Fibroblast of pulmonary artery (primary cell): ENCODE results near the gene NAP1L1.
"Not testable (repeated sequence)": the region's sequence is repeated elsewhere in the genome, so short reads cannot be mapped to it uniquely, and the experiment has no call there.

ENCODE experiments used
- DNase-seq: peaks from one replicate; pipeline ENCODE4 v3.0.0-alpha.2; 2010; ENCODE audit warnings: low read depth
- H3K4me3 ChIP-seq: replicated peaks from 2 replicates; pipeline ENCODE4 v1.5.1; 2011; ENCODE audit warnings: low read depth, mild to moderate bottlenecking, control low read depth, low read length, moderate library complexity
- CTCF ChIP-seq: IDR thresholded peaks from 2 replicates; pipeline ENCODE4 v1.5.1; 2011; ENCODE audit warnings: mild to moderate bottlenecking, control low read depth, low read length, inconsistent platforms; ENCODE audit errors: missing control alignments

Gene NAP1L1

DNA sequence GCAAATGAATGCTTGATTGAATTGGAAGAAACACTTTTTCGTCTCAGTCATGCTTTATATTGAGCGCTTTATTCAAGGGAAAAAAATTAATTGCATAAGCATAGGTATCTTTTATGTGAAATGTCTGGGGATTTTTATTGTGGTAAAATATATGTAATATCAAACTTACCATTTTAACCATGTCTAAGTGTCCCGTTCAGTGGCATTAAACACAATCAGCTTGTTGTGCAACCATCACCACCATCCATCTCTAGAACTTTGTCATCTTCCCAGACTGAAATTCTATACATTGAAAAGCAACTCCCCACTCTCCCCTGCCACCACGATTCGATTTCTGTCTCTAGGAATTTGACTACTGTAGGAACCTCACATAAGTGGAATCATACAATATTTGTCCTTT, 92.7 kb downstream of the NAP1L1 start:
- DNase-seq, result no peak
- no peak overlapping the region for H3K4me3 ChIP-seq
- no peak for TF ChIP-seq CTCF

GRCh38 chr12:75990189-75990912, 94.1 kb downstream of the NAP1L1 start:
- no peak overlapping the region for H3K4me3 ChIP-seq
- TF ChIP-seq CTCF, result no peak
- DNase-seq, result no peak

GRCh38 chr12:75987709-75988108, 96.8 kb downstream of the NAP1L1 start:
- H3K4me3 ChIP-seq, DNase-seq: not testable (repeated sequence)
